Gastroesophageal sphincter (tissue), 4 donors: ENCODE measurements around the gene PLXNA3. TPM values are rescaled to one million over a fixed set of nuclear protein-coding genes. Genes with fewer than 3 reads are reported as not detected.

Source experiments
- ATAC-seq: fragments of 150-250 bp; one replicate; pipeline ENCODE4 v1.9.1; 2016; ENCODE audit warnings: mild to moderate bottlenecking, moderate library complexity
- H3K27ac ChIP-seq, 4 donors: fragments of 200-600 bp; sonication (generic) in 3 of 4; 1 replicate in 3 of 4; 2 replicates in 1 of 4; pipeline ENCODE4 v1.5.1; 2016 to 2019
- H3K27me3 ChIP-seq: fragments of 200-600 bp; sonication (generic); one replicate; pipeline ENCODE4 v1.5.1; 2019
- H3K36me3 ChIP-seq, 2 donors: fragments of 200-600 bp; sonication (generic); one replicate each; pipeline ENCODE4 v1.5.1; 2019; ENCODE audit warnings: control low read depth in 1 of 2
- H3K4me1 ChIP-seq, 3 donors: fragments of 200-600 bp; sonication (generic); 1 replicate in 2 of 3; 2 replicates in 1 of 3; pipeline ENCODE4 v1.5.1; 2016 to 2019; ENCODE audit warnings: control low read depth in 2 of 3
- H3K4me3 ChIP-seq, 2 donors: fragments of 200-600 bp; sonication (generic); one replicate each; pipeline ENCODE4 v1.5.1; 2019; ENCODE audit warnings: mild to moderate bottlenecking in 1 of 2, moderate library complexity in 1 of 2
- H3K9me3 ChIP-seq, 3 donors: fragments of 200-600 bp; sonication (generic); one replicate each; pipeline ENCODE4 v1.5.1; 2017 to 2019; ENCODE audit warnings: control low read depth in 2 of 3
- EP300 ChIP-seq: sonication (generic); formaldehyde crosslinking; IDR thresholded peaks from one replicate; pipeline ENCODE4 v1.6.1; 2017; ENCODE audit warnings: antibody characterized with exemption, mild to moderate bottlenecking
- POLR2A ChIP-seq, 2 donors: fragments of 450-650 bp; IDR thresholded peaks; one replicate each; pipeline ENCODE4 v1.6.1; 2017; ENCODE audit warnings: antibody characterized with exemption in 2 of 2, mild to moderate bottlenecking in 2 of 2, moderate library complexity in 1 of 2
- POLR2AphosphoS5 ChIP-seq: sonication (generic); formaldehyde crosslinking; IDR thresholded peaks from one replicate; pipeline ENCODE4 v1.6.1; 2017; ENCODE audit warnings: antibody characterized with exemption
- WGBS, 2 donors: methylation state at CpG; one replicate each; pipeline ENCODE4 v1.1.5; 2018; ENCODE audit warnings: low coverage in 1 of 2; 5-methylcytosine and 5-hydroxymethylcytosine counted together
- total RNA-seq, 4 donors: library from RNA; depleted of rRNA; stranded (reverse); fragments of >200 nt; gene quantifications; one replicate each; pipeline ENCODE4 v1.1.0, GENCODE V29; 2016
- TF ChIP-seq, protein P1 (sequence below), 4 experiments: fragments of 200-600 bp in 2 of 4; fragments of 450-650 bp in 2 of 4; sonication (generic) in 1 of 4; IDR thresholded peaks; one replicate each; pipeline ENCODE4 v1.5.1; 2017 to 2019; ENCODE audit warnings: antibody characterized with exemption in 4 of 4, mild to moderate bottlenecking in 2 of 4, moderate library complexity in 2 of 4

PLXNA3 gene
- total RNA-seq, 4 donors from 2014 or later = 1.5 to 13.9 (median 8.2) TPM

DNA sequence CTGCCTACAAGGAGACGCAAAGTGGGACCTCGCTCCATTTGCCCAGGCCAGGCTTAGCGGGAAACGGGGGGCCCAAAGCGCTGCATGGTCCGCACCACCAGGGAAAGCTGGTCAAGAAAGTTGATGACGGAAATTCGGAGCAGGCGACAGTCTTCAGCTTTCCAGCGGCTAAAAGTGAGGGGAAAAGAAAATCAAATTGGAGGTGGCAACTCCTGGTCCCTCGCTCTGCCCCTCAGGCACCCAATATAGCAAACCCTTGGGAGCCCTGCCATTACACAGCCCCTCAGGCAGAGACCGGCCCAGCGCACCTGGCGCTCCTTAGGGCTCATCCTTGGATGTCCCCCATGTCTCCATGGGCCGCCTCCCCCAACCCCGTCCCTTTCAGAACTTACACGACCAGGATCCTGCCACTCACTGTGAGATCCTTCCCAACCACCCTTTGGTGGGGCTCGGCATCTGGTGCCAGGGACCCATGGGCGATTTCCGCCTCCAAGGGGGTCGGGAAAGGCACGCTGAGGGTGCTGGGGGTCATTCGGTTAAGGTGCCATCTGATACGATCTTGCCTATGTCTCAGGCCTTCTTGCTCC is 19.9 kb downstream of the PLXNA3 start:
- Histone ChIP-seq H3K4me3 (peak overlapping the region; percentile 41 to 59), H3K9me3 (no peaks in the 10 kb centered on the region), H3K36me3 (peaks cover 0 to 4% of the 10 kb centered on the region in 2 donors), H3K4me1 (peaks cover 0 to 10% (median 3%) of the 10 kb centered on the region in 3 donors), H3K27ac (peak overlapping the region; percentile 60 to 87 (median 84)), H3K27me3 (no peaks in the 10 kb centered on the region)
- WGBS, 2 donors = 59 to 88% methylated on average over 8 to 9 of the region's 24 CpGs
- no peak for TF ChIP-seq EP300
- no peak for TF ChIP-seq POLR2AphosphoS5
- no peak for ATAC-seq

DNA sequence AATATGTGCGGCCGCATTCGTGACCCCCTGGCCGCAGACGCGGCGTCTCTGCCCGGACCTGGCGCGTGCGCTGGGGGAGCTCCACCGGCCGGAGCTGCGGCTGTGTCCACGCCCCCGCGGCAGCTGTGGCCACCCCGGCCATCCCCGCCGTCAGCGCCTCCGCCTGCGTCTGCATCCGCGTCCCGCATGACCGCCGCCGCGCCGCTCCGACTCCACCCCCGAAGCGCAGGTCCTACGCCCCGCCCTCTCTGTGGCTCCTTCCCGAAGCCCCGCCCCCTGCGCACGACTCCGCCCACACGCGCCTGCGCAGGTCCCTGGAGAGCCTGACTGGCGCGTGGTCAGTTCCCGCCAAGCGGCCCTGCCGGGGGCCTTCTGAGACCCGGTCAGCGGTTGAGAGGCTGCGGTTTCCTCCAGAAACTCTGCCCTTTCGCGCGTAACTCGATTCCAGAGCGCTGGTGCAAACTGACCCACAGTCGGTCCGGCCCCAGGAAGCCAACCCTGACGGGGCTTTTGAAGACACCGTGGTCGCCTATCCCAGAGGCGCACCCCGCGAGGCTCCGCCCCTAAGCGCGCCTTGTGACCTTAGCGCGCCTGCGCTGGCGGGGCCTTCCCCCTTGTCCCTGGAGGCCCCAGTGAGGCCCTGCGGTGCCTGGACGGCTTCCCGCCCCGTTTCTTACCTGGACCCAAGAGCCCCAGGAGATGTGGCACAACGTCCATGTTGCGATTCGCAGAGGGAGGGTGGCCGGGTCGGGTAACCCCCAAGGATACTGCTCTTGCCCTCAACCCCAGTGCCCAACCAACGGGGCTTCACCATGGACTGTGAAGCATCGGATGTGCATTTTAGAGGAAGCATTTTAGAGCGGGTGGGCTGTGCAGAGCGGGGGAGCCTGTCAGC is 20.9 kb downstream of the PLXNA3 start, which contains the start of gene LAGE3:
TSS of gene LAGE3 (minus strand) at position 554 of the 895 bp plus-strand sequence. CDS start at position 188, 366 bp downstream.
- H3K4me1 ChIP-seq = peaks cover 0 to 10% (median 3%) of the 10 kb centered on the region in 3 donors
- H3K4me3 ChIP-seq = peak within 1 kb of the TSS; percentile 41 to 59
- H3K9me3 ChIP-seq = no peaks in the 10 kb centered on the region
- H3K27ac ChIP-seq = peak within 1 kb of the TSS; percentile 60 to 87 (median 84)
- TF ChIP-seq POLR2AphosphoS5 = peak; percentile 31
- peak; percentile 29 to 45 for TF ChIP-seq POLR2A (IDR thresholded peaks at IDR 0.05)
- TF ChIP-seq, protein P1, sequence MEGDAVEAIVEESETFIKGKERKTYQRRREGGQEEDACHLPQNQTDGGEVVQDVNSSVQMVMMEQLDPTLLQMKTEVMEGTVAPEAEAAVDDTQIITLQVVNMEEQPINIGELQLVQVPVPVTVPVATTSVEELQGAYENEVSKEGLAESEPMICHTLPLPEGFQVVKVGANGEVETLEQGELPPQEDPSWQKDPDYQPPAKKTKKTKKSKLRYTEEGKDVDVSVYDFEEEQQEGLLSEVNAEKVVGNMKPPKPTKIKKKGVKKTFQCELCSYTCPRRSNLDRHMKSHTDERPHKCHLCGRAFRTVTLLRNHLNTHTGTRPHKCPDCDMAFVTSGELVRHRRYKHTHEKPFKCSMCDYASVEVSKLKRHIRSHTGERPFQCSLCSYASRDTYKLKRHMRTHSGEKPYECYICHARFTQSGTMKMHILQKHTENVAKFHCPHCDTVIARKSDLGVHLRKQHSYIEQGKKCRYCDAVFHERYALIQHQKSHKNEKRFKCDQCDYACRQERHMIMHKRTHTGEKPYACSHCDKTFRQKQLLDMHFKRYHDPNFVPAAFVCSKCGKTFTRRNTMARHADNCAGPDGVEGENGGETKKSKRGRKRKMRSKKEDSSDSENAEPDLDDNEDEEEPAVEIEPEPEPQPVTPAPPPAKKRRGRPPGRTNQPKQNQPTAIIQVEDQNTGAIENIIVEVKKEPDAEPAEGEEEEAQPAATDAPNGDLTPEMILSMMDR (IDR thresholded peaks at IDR 0.05) = no peak
- H3K27me3 ChIP-seq = no peaks in the 10 kb centered on the region
- 47% methylated on average over 11 of the region's 85 CpGs; no CpG with 5 or more reads in 1 of the 2 donors for WGBS, 2 donors
- no peaks in the 10 kb centered on the region for H3K36me3 ChIP-seq
- peak; percentile 95 for ATAC-seq

DNA sequence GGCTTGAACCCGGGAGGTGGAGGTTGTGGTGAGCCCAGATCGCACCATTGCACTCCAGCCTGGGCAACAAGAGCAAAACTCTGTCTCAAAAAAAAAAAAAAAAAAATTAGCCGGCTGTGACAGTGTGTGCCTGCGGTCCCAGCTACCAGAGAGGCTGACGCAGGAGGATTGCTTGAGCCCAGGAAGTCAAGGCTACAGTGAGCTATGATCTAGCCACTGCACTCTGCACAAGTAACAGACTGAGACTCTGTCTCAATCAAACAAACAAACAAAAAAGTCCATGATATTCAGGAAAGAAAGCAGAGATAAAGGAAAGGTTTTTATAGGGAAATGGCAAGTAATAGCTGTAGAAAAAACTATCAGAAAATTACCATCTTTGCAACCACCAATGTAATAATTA is 23.1 kb downstream of the PLXNA3 start:
- Histone ChIP-seq H3K36me3 (peaks cover 0 to 9% of the 10 kb centered on the region in 2 donors), H3K27ac (no peak overlapping the region), H3K4me3 (no peak overlapping the region), H3K9me3 (no peaks in the 10 kb centered on the region), H3K27me3 (no peaks in the 10 kb centered on the region), H3K4me1 (peaks cover 0 to 30% (median 7%) of the 10 kb centered on the region in 3 donors)
- no peak for ATAC-seq
- TF ChIP-seq, protein P1 (IDR thresholded peaks at IDR 0.05) = no peak
- TF ChIP-seq POLR2A (IDR thresholded peaks at IDR 0.05) (no peak), POLR2AphosphoS5 (no peak), EP300 (no peak)
- WGBS, 2 donors = 87 to 100% methylated on average over 1 to 3 of the region's 5 CpGs

DNA sequence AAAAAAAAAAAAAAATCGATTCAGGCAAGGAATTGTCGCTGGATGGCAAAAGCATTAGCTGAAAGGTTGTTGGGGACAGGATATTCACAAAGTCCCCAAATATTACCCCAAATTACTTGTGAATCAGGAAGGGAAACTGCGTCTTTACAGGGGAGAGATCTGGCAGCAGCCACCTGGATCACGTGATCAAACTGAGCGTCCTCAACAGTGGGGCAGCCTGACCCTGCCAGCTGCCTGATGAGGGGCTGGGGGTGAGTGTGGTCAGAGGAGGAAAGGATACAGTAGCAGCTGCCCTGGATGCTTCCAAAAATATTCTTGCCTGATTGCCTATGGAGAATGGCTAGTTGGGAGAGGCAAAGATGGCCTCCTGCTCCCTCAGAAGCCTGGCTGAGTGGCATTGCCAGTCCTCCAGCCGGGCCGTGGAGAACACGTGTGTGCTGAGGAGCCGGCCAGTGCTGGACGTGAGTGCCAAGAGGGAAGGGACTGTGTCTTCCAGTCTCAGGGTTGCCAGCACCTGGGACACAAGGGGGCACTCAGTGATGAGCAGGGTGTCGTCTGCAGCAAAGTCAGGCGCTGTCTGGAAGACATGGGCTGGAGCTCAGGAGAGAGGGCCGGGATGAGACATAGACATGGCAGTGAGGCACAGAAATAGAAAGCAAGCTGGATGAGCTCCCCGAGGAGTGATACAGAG is 24.0 kb downstream of the PLXNA3 start:
- peaks cover 0 to 34% (median 7%) of the 10 kb centered on the region in 3 donors for H3K4me1 ChIP-seq
- no peak overlapping the region for H3K27ac ChIP-seq
- TF ChIP-seq, protein P1 (IDR thresholded peaks at IDR 0.05) = no peak
- TF ChIP-seq POLR2A (IDR thresholded peaks at IDR 0.05) = no peak
- no peak for TF ChIP-seq EP300
- TF ChIP-seq POLR2AphosphoS5 = no peak
- H3K36me3 ChIP-seq = peaks cover 0 to 9% of the 10 kb centered on the region in 2 donors
- no peaks in the 10 kb centered on the region for H3K27me3 ChIP-seq
- 66 to 78% methylated on average over 5 to 6 of the region's 14 CpGs for WGBS, 2 donors
- H3K9me3 ChIP-seq = no peaks in the 10 kb centered on the region
- no peak overlapping the region for H3K4me3 ChIP-seq
- no peak for ATAC-seq

DNA sequence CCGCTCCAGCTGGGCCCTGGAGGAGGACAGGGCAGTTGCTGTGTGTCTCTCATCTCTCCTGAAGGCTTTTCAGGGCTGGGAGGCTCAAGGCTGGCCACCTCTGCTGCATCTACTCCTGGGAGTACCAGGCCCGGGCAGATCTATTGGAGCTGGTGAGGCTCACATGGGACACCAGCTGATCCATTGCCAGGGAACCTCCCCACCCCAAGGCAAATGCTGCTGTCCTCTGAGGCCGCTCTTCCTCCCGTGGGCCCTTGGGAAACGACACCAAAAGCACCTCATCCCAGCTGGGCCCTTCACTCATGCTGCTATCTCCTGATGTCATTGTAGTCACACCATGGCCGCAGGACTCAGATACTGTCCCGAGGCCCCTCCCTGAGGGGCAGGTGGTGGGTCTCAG is 24.7 kb downstream of the PLXNA3 start:
- Histone ChIP-seq H3K9me3 (no peaks in the 10 kb centered on the region), H3K4me3 (no peak overlapping the region), H3K36me3 (peaks cover 0 to 14% of the 10 kb centered on the region in 2 donors), H3K4me1 (peaks cover 0 to 38% (median 7%) of the 10 kb centered on the region in 3 donors), H3K27me3 (no peaks in the 10 kb centered on the region), H3K27ac (no peak overlapping the region)
- no peak for ATAC-seq
- TF ChIP-seq POLR2AphosphoS5 (no peak), EP300 (no peak), POLR2A (IDR thresholded peaks at IDR 0.05) (no peak)
- TF ChIP-seq, protein P1 (IDR thresholded peaks at IDR 0.05) = no peak
- WGBS, 2 donors = 68% methylated on average over 3 of the region's 7 CpGs; no CpG with 5 or more reads in 1 of the 2 donors
